Mononuclear cell (primary cell): ENCODE results near the gene DCDC2. TPM values are rescaled to one million over a fixed set of nuclear protein-coding genes. Genes with fewer than 3 reads are reported as not detected.
"Not testable (repeated sequence)": the region's sequence is repeated elsewhere in the genome, so short reads cannot be mapped to it uniquely, and the experiment has no call there.

Source experiments
- H3K27me3 ChIP-seq: 2 replicates; pipeline ENCODE4 v1.6.0; 2011; ENCODE audit warnings: low read length, control low read depth; ENCODE audit not compliant: insufficient read depth
- H3K4me1 ChIP-seq: 2 replicates; pipeline ENCODE4 v1.5.1; 2011; ENCODE audit warnings: mild to moderate bottlenecking, low read length, control low read depth; ENCODE audit not compliant: insufficient read depth
- H3K4me3 ChIP-seq: 2 replicates; pipeline ENCODE4 v1.5.1; 2011; ENCODE audit warnings: mild to moderate bottlenecking, low read length, moderate library complexity
- H3K9me3 ChIP-seq: 2 replicates; pipeline ENCODE4 v1.5.1; 2011; ENCODE audit warnings: low read depth, mild to moderate bottlenecking, control low read depth, low read length
- total RNA-seq: library from RNA; depleted of rRNA; stranded (reverse); fragments of >200 nt; gene quantifications from one replicate; pipeline ENCODE4 v1.2.3, GENCODE V29; 2012

The DCDC2 gene
- total RNA-seq, 1 donor: 0.10 TPM

DNA sequence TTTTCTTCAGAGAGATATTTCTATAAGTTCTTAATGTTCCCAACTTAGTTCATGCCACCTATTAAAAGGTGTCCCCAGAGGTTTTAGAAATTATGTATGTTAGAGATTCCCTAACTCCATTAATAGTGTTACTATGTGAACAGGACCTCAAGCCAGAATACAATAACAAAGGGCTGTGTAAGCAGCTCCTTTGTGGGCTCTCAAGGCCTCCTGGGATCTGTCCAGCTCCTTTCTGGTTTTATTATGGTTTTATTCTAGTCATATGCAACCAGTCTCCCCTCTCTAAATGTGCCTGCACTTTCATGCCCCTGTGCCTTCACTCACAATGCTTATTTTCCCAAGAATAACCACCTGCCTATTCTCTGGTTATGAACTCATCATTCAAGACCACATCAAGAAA lies 209.2 kb downstream of the DCDC2 start:
- Histone ChIP-seq H3K27me3 (no peaks in the 10 kb centered on the region), H3K9me3 (no peaks in the 10 kb centered on the region), H3K4me3 (no peak overlapping the region), H3K4me1 (no peaks in the 10 kb centered on the region)

DNA sequence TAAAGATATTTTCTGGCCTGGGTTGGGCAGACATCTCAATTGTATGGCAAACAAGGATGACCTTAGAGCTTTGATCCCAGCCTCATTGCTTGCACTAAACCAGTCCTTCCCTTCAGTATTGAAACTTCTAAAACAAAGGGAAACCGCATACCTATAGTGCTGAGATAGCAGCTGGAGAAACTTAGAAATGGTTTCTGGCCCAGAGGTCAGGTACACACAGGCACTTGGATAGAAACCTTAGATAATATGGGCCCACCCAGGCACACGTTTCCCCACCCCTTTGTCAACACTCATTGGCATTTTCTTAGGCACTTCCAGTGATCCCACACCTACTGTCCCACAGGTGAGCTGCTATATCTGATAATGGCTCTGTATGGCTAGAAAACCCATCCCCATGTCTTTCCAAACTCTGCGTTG lies 209.7 kb downstream of the DCDC2 start:
- Histone ChIP-seq H3K27me3 (no peaks in the 10 kb centered on the region), H3K9me3 (no peaks in the 10 kb centered on the region), H3K4me3 (no peak overlapping the region), H3K4me1 (no peaks in the 10 kb centered on the region)

DNA sequence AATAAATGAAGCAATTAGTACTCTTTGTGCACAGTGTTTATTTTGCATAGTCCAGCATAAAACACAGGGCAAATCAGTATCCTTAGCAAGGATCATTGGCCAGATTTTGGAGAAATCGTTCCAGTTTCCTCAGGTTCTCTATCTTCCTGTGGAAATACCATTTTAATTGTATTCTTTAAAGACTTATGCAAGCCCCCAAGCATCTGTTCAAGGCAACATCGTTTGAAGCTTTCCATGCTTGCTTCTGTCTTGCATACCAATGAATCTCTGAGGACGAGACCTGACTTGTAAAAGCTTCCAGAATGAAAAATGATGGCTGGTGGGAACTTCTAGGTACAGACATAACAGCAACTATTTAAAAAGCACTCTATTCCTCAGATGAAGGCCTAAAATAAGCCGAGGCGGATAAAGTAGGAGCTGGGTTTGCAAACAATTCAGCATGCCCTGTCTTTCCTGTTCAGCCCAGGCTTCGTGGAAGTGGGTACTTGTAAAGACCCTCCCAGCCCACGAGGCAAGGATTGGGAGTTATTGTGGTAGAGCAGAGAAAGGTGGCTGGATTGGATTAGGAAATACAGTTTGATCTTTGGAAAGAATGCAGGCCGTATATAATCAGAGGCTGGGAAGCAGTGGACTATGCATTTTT lies 210.2 kb downstream of the DCDC2 start:
- no peak overlapping the region for H3K4me3 ChIP-seq
- no peaks in the 10 kb centered on the region for H3K9me3 ChIP-seq
- no peaks in the 10 kb centered on the region for H3K27me3 ChIP-seq
- H3K4me1 ChIP-seq: no peaks in the 10 kb centered on the region

DNA sequence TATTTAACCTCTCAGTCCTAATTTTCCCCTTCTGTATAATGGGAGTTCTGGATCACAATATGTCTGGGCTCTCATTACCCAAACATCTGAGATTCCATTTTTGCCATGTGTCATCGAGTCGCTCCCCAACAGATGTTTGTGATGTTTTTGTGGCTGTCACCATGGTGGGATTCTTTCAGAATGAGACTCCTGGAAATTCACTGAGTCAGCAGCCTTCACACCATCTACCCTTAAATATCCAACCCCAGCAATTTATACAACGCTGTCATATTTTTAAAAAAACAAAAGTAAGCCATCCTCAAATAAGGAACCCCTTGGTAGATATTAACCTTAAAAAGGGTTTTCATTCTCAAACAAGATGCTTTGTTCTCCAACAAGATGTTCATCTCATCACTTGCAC lies 211.0 kb downstream of the DCDC2 start:
- H3K4me1 ChIP-seq: no peaks in the 10 kb centered on the region
- H3K4me3 ChIP-seq: no peak overlapping the region
- no peaks in the 10 kb centered on the region for H3K27me3 ChIP-seq
- no peaks in the 10 kb centered on the region for H3K9me3 ChIP-seq

DNA sequence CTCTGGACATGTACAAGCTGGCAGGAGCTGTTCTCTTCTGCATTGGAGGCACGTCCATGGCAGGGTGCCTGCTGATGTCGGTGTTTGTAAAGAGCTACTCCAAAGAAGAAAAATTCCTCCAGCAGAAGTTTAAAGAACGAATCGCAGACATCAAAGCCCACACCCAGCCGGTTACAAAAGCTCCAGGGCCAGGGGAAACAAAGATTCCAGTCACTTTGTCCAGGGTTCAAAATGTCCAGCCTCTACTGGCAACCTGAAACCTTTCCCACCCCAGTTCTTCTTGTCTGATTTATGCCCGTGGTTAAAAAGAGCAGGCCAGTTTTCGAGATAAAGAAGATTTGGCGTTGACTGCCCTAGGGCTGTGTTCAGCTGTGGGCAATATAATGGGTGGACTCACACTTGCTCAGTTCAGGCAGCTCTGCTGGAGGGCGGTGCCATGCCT lies 212.1 kb downstream of the DCDC2 start:
- no peaks in the 10 kb centered on the region for H3K27me3 ChIP-seq
- H3K4me3 ChIP-seq: no peak overlapping the region
- H3K9me3 ChIP-seq: no peaks in the 10 kb centered on the region
- H3K4me1 ChIP-seq: no peaks in the 10 kb centered on the region

DNA sequence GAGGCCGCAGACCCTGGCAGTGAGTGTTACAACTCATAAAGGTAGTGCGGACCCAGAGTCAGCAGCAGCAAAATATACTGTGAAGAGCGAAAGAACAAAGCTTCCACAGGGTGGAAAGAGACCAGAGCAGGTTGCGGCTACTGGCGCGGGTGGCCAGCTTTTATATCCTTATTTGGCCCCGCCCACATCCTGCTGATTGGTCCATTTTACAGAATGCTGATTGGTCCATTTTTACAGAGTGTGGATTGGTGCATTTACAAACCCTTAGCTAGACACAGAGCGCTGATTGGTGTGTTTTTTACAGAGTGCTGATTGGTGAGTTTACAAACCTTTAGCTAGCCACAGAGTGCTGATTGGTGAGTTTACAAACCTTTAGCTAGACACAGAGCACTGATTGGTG lies 215.1 kb downstream of the DCDC2 start:
- not testable (repeated sequence) for H3K9me3 ChIP-seq, H3K4me3 ChIP-seq, H3K4me1 ChIP-seq, H3K27me3 ChIP-seq

DNA sequence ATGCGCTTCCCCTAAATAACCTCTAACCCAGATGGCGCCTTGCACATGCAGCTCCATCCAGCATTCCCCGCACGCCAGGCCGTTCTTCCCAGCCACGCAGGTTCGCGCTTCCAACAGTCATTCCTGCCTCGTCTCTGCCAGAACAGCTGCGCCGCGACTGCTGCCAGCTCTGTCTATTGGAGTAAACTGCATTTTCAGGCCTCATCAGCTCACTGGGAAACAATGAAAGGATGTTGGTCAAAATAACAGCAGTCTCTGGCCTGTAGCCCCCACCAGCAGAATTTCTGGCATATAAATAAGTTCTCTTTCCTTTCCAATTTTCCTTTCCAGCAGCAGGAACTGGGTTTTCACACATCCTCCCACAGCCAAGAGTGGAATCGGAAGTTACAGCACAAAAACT lies 217.3 kb downstream of the DCDC2 start:
- H3K4me1 ChIP-seq: no peaks in the 10 kb centered on the region
- no peak overlapping the region for H3K4me3 ChIP-seq
- no peaks in the 10 kb centered on the region for H3K27me3 ChIP-seq
- no peaks in the 10 kb centered on the region for H3K9me3 ChIP-seq

DNA sequence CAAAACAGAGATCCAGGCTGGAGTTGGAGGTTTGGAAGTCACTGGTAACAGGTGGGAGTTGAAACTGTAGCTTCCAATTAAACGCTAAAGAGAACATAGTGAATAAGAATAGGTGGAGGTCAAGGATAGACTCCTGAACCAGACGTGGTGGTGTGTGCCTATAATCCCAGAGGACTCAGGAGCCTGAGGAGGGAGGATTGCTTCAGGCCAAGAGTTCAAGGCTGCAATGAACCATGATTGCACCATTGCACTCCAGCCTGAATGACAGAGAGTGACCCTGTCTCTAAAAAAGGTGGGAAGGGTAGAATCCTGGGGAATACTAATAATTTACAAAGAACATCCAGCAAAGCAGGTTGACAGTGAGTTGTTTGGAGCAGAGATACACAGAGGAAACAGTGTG lies 218.2 kb downstream of the DCDC2 start:
- Histone ChIP-seq H3K27me3 (no peaks in the 10 kb centered on the region), H3K4me1 (no peaks in the 10 kb centered on the region), H3K4me3 (no peak overlapping the region), H3K9me3 (no peaks in the 10 kb centered on the region)

DNA sequence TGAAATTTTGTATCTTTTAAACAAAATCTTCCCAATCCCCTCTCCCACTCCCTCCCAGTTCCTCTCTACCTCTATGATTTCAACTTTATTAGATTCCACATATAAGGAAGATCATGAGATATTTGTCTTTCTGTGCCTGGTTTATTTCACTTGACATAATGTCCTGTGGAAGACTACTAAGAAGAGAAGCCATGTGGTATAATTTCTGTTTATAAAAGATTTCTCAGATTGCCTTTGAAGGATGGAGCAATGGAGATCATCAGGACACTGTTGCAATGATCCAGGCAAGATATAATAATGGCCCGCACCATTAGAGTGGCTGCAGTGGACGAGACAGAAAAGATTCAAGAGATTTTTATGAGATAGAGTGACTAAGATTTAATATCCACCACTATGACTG lies 218.8 kb downstream of the DCDC2 start:
- H3K9me3 ChIP-seq: no peaks in the 10 kb centered on the region
- no peaks in the 10 kb centered on the region for H3K4me1 ChIP-seq
- no peak overlapping the region for H3K4me3 ChIP-seq
- H3K27me3 ChIP-seq: no peaks in the 10 kb centered on the region

DNA sequence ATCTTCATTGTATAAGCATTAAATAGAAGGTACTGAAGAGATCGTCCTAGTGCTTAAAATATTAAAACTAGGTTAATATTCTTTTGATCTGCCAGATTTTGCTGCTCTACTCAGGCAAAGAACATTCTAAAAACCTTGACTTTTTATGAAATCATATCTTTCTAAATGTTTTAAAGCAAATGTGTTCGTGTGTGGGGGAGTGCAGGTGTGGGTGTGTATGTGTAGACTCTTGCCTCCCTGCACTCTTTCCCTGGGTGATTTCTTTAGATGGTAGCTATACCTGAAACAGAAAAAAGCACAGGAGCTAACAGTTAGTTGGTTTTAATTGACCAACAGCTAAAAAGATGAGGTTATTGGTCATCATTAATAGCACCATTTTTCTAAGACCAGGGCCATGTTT lies 226.1 kb downstream of the DCDC2 start:
- H3K4me3 ChIP-seq: no peak overlapping the region
- no peaks in the 10 kb centered on the region for H3K4me1 ChIP-seq
- peaks cover 3% of the 10 kb centered on the region for H3K27me3 ChIP-seq
- no peaks in the 10 kb centered on the region for H3K9me3 ChIP-seq

DNA sequence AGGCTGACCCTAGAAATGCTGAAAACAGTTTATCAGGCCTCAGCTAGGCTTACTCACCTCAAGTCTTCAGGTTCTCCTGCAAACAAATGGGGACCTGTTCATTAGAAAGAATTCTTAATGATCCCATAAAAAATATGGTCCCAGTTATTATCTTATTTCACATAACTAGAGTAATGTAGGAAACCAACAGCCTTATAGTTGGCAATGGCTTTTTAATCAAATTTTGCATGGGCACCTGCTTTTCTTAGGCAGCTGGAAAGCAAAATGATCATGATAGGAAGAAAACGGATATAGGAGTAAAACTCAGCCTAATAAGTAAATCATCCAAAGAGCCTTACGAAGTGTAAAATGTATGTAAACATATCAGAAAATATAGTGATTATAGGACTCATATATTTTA lies 230.5 kb downstream of the DCDC2 start:
- no peaks in the 10 kb centered on the region for H3K9me3 ChIP-seq
- no peak overlapping the region for H3K4me3 ChIP-seq
- peaks cover 9% of the 10 kb centered on the region for H3K27me3 ChIP-seq
- no peaks in the 10 kb centered on the region for H3K4me1 ChIP-seq

DNA sequence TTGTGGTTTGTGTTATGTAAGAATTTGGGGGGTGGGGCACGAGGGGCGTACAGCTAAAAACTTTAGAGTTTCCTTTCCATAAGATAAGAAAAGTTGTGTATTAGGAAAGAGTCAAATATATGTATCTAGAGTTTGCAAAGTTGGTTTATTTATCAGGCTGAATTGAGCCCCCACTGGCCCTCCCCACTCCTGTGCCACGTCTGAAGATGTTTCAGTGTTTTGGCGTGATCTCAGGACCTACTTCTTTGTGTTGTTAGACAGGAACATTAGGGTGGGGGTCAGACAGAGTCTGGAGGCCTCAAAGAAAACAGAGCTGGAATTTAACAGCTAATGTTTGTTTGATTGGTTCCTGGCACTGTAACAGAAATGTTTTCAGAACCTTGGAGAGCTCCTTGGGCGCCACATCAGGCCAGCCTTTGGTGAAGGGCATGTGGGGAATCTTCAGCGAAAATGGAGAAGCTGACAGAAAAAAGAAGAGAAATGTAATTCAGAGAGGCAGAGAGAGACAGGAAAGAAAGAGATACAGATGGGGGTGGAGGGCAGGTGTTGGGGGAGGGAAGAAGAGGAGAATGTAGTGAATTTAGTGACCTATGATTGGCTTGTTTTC lies 231.2 kb downstream of the DCDC2 start:
- Histone ChIP-seq H3K27me3 (peaks cover 9% of the 10 kb centered on the region), H3K4me3 (no peak overlapping the region), H3K9me3 (no peaks in the 10 kb centered on the region), H3K4me1 (no peaks in the 10 kb centered on the region)

DNA sequence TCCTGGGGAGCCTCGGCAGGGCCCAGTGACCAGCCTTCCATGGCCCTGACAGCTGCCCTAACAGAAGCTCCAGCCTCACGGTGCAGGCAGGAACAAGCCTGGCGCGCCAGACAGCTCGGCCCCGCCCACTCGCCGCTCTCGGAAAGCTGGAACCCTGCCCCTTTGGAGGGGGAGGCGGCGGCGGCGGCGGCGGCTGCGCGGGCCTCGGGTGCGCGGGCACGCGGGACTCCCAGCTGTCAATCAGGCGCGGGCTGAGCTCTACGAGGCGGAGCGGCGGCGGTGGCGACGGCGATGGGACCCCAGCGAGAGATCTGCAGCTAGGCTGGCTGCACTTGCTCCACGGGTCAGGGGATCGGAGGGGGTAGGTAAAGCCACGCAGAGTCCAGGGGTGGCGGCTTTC lies 231.9 kb downstream of the DCDC2 start, which contains the start of gene NRSN1:
TSS of gene NRSN1 (plus strand) at position 236 of the 400 bp plus-strand sequence. CDS start 8,113 bp downstream, outside the sequence.
- Histone ChIP-seq H3K4me1 (no peaks in the 10 kb centered on the region), H3K4me3 (no peak within 1 kb of the TSS), H3K9me3 (no peaks in the 10 kb centered on the region), H3K27me3 (peaks cover 9% of the 10 kb centered on the region)

DNA sequence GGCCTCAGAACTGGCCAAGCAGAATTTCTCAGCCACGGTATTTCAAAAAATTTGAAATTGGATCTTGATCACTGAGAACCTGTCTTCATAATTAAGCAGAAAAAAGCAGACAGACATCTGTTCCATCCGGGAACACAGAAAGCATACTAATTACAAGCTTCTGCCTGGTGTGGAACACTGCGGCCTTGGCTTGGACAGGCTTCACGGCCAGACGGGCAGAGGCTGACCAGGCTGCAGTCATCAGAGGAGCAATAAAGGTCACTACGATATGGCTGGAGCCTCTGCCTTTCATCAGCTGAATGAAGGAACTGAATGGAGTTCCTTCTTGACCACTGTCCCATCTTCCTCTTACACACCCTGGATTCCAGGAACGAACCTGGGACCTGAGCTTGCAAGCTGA lies 235.7 kb downstream of the DCDC2 start:
- Histone ChIP-seq H3K9me3 (no peaks in the 10 kb centered on the region), H3K4me3 (no peak overlapping the region), H3K4me1 (no peaks in the 10 kb centered on the region), H3K27me3 (peaks cover 7% of the 10 kb centered on the region)
